CD14-positive monocyte (primary cell): Measurements from ENCODE around the gene C19orf38. TPM values are rescaled to one million over a fixed set of nuclear protein-coding genes. Genes with fewer than 3 reads are reported as not detected.

ENCODE experiments used
- DNase-seq, 3 donors: peaks; one replicate each; pipeline ENCODE4 v3.0.0-alpha.2; 2011 to 2022
- H2AFZ ChIP-seq: 2 replicates; pipeline ENCODE4 v1.6.0; 2012; ENCODE audit warnings: mild to moderate bottlenecking, low read depth, low read length, inconsistent platforms; ENCODE audit not compliant: insufficient read depth, poor library complexity, severe bottlenecking
- H3K27ac ChIP-seq, 2 donors: 1 replicate in 1 of 2; 2 replicates in 1 of 2; pipeline ENCODE4 v1.5.1; 2012 to 2013; ENCODE audit warnings: low read length in 2 of 2, control low read depth in 1 of 2, inconsistent platforms in 1 of 2, low read depth in 1 of 2, mild to moderate bottlenecking in 1 of 2
- H3K27me3 ChIP-seq, 2 donors: one replicate each; pipeline versions ENCODE4 v1.6.0 to v1.6.1; 2011 to 2013; ENCODE audit warnings: low read length in 2 of 2; ENCODE audit not compliant: control insufficient read depth in 2 of 2, insufficient read depth in 2 of 2
- H3K36me3 ChIP-seq, 2 donors: replicated peaks in 1 of 2; 1 replicate in 1 of 2; 2 replicates in 1 of 2; pipeline versions ENCODE4 v1.5.1 to v1.6.1; 2012 to 2013; ENCODE audit warnings: low read length in 2 of 2, control low read depth in 1 of 2, inconsistent platforms in 1 of 2, mild to moderate bottlenecking in 1 of 2; ENCODE audit not compliant: insufficient read depth in 2 of 2, control insufficient read depth in 1 of 2
- H3K4me1 ChIP-seq, 2 donors: 1 replicate in 1 of 2; 2 replicates in 1 of 2; pipeline versions ENCODE4 v1.5.1 to v1.6.1; 2012 to 2013; ENCODE audit warnings: low read length in 2 of 2, control low read depth in 1 of 2, inconsistent platforms in 1 of 2, mild to moderate bottlenecking in 1 of 2, moderate library complexity in 1 of 2; ENCODE audit not compliant: insufficient read depth in 2 of 2, control insufficient read depth in 1 of 2
- H3K4me2 ChIP-seq: replicated peaks from 2 replicates; pipeline ENCODE3; 2012; ENCODE audit warnings: low read length, moderate library complexity, mild to moderate bottlenecking; ENCODE audit not compliant: poor library complexity, severe bottlenecking; ENCODE audit errors: extremely low read depth
- H3K4me3 ChIP-seq, 3 experiments: fragments of 200-600 bp in 1 of 3; sonication (generic) in 1 of 3; replicated peaks in 1 of 3; 1 replicate in 2 of 3; 2 replicates in 1 of 3; pipeline ENCODE4 v1.5.1; 2011 to 2013; ENCODE audit warnings: low read length in 3 of 3, mild to moderate bottlenecking in 3 of 3, control low read depth in 2 of 3, low read depth in 2 of 3, inconsistent platforms in 1 of 3, moderate library complexity in 1 of 3
- H3K79me2 ChIP-seq: 2 replicates; pipeline ENCODE4 v1.6.0; 2012; ENCODE audit warnings: mild to moderate bottlenecking, control low read depth, inconsistent platforms, low read length, moderate library complexity; ENCODE audit not compliant: insufficient read depth
- H3K9ac ChIP-seq: 2 replicates; pipeline ENCODE4 v1.6.0; 2017; ENCODE audit warnings: low read length, mild to moderate bottlenecking; ENCODE audit not compliant: insufficient read depth, poor library complexity, severe bottlenecking
- H3K9me3 ChIP-seq, 2 donors: replicated peaks in 1 of 2; 1 replicate in 1 of 2; 2 replicates in 1 of 2; pipeline versions ENCODE4 v1.5.1 to v1.6.1; 2012 to 2013; ENCODE audit warnings: low read length in 2 of 2, control low read depth in 1 of 2; ENCODE audit not compliant: control insufficient read depth in 1 of 2, insufficient read depth in 1 of 2
- H4K20me1 ChIP-seq: 2 replicates; pipeline ENCODE4 v1.6.0; 2012; ENCODE audit warnings: mild to moderate bottlenecking, low read length, control low read depth, moderate library complexity; ENCODE audit not compliant: insufficient read depth
- H3K27ac Mint-ChIP-seq, 7 donors: one replicate each; pipeline ENCODE4 v1.8.0; 2020; ENCODE audit warnings: mild to moderate bottlenecking in 7 of 7, mixed read lengths in 7 of 7, moderate library complexity in 6 of 7, inconsistent platforms in 2 of 7
- H3K27me3 Mint-ChIP-seq, 3 donors: one replicate each; pipeline ENCODE4 v1.8.0; 2021 to 2022; ENCODE audit warnings: low read depth in 3 of 3, mild to moderate bottlenecking in 3 of 3, mixed read lengths in 3 of 3, moderate library complexity in 3 of 3, inconsistent platforms in 1 of 3
- H3K36me3 Mint-ChIP-seq, 2 donors: one replicate each; pipeline ENCODE4 v1.8.0; 2020; ENCODE audit warnings: mixed read lengths in 2 of 2, inconsistent platforms in 1 of 2, mild to moderate bottlenecking in 1 of 2
- H3K4me1 Mint-ChIP-seq: one replicate; pipeline ENCODE4 v1.8.0; 2020; ENCODE audit warnings: mild to moderate bottlenecking, mixed read lengths
- H3K4me3 Mint-ChIP-seq, 2 donors: one replicate each; pipeline ENCODE4 v1.8.0; 2020; ENCODE audit warnings: mild to moderate bottlenecking in 2 of 2, mixed read lengths in 2 of 2, moderate library complexity in 1 of 2
- H3K9me3 Mint-ChIP-seq, 7 donors: one replicate each; pipeline ENCODE4 v1.8.0; 2020 to 2022; ENCODE audit warnings: mixed read lengths in 7 of 7, mild to moderate bottlenecking in 6 of 7, moderate library complexity in 6 of 7, inconsistent platforms in 2 of 7
- WGBS: methylation state at CpG from one replicate; pipeline ENCODE4 v1.1.5; 2013; ENCODE audit warnings: missing lambda C conversion rate; ENCODE audit not compliant: insufficient coverage; 5-methylcytosine and 5-hydroxymethylcytosine counted together
- intact Hi-C, 2 donors: fragments of 100-400 bp; cut with micrococcal nuclease; formaldehyde crosslinking; loops; one replicate each; pipeline versions ENCODE4 v1.15.0 to v1.15.1; 2023
- polyA plus RNA-seq, 3 donors: library from polyadenylated mRNA; depleted of rRNA in 1 of 3; unstranded in 2 of 3; stranded (reverse) in 1 of 3; fragments of 300-500 nt in 2 of 3; fragments of >200 nt in 1 of 3; fragmentation: Illumina TruSeq in 2 of 3; gene quantifications; 1 replicate in 2 of 3; 2 replicates in 1 of 3; pipeline ENCODE4 v1.2.3, GENCODE V29; 2012 to 2021
- TF ChIP-seq, protein P1 (sequence below): fragments of 200-600 bp; IDR thresholded peaks from one replicate; pipeline ENCODE4 v1.8.0; 2022; ENCODE audit warnings: antibody characterized with exemption, mild to moderate bottlenecking

Gene C19orf38
- polyA plus RNA-seq, 3 donors: 134 to 174 (median 149) TPM

DNA sequence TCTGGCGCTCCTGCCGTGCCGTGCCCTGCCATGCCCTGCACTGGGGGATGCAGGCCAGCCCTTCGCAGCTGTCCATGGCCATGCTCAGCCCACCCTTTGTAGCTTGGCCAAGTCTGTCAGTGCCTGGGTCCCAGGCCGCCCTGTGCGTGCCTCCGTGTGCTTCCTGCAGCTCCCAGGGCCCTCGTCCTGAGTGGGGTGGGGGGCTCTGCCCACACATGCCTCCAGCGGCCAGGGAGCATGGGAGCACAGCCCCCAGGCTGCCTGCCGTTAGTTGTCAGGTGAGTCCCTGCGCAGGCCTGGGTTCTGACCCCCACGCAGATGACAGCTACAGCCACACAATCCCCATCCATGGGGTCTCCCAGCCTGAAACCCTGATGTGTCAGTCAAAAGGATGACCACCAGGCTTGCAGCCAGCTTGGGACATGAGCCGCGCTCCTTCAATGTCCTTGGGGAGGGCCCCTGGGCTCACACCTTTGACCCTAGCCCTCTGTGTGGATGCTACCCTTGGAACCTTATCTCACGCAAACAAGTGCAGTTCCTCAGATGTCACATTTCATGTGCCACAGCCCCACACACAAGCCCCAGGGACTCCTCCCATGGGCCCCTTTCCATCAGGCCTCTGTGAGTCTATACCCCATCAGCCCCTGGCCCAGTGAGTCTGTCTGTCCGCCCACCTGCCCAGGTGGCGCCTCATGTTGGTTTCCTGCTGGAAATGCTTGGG is 36.7 kb upstream of the C19orf38 start:
- Histone ChIP-seq H3K27me3 (no peaks in the 10 kb centered on the region), H3K4me1 (peaks cover 88 to 92% of the 10 kb centered on the region in 2 donors), H3K27ac (peak overlapping the region; percentile 82 to 89), H3K36me3 (peaks cover 16 to 17% of the 10 kb centered on the region in 2 donors), H3K79me2 (peaks cover 41% of the 10 kb centered on the region), H3K9me3 (no peaks in the 10 kb centered on the region), H2AFZ (no peak overlapping the region), H3K9ac (no peak overlapping the region), H3K4me3 (peak overlapping the region in 1 of 3 experiments; percentile 15), H3K4me2 (no peak overlapping the region), H4K20me1 (no peaks in the 10 kb centered on the region)
- peaks cover 76% of the 10 kb centered on the region for H3K4me1 Mint-ChIP-seq
- H3K36me3 Mint-ChIP-seq: peaks cover 39 to 56% of the 10 kb centered on the region in 2 donors
- TF ChIP-seq, protein P1, sequence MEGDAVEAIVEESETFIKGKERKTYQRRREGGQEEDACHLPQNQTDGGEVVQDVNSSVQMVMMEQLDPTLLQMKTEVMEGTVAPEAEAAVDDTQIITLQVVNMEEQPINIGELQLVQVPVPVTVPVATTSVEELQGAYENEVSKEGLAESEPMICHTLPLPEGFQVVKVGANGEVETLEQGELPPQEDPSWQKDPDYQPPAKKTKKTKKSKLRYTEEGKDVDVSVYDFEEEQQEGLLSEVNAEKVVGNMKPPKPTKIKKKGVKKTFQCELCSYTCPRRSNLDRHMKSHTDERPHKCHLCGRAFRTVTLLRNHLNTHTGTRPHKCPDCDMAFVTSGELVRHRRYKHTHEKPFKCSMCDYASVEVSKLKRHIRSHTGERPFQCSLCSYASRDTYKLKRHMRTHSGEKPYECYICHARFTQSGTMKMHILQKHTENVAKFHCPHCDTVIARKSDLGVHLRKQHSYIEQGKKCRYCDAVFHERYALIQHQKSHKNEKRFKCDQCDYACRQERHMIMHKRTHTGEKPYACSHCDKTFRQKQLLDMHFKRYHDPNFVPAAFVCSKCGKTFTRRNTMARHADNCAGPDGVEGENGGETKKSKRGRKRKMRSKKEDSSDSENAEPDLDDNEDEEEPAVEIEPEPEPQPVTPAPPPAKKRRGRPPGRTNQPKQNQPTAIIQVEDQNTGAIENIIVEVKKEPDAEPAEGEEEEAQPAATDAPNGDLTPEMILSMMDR: no peak
- peak overlapping the region; percentile 87 to 95 (median 93) for H3K27ac Mint-ChIP-seq
- peak in 1 of 3 donors; percentile 4 for DNase-seq
- H3K9me3 Mint-ChIP-seq: peaks cover 0 to 9% (median 0%) of the 10 kb centered on the region in 7 donors
- 98% methylated on average over 12 of the region's 17 CpGs for WGBS
- intact Hi-C loops: no loop called here
- no peak overlapping the region for H3K4me3 Mint-ChIP-seq
- H3K27me3 Mint-ChIP-seq: no peaks in the 10 kb centered on the region

DNA sequence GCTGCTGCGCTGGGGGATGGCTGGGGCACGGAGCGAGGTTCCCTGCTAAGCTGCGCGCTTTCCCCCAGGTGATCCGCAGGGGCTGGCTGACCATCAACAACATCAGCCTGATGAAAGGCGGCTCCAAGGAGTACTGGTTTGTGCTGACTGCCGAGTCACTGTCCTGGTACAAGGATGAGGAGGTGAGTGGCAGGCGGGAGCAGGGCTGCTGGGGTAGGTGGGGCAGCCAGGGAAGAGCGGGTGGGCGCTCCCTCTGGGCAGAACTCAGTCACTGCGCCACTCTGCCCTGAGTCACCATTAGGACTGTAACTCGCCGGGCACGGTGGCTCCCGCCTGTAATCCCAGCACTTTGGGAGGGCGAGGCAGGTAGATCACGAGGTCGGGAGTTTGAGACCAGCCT is 36.0 kb upstream of the C19orf38 start:
- no peak overlapping the region for H3K9ac ChIP-seq
- Mint-ChIP-seq H3K4me1 (peaks cover 76% of the 10 kb centered on the region), H3K36me3 (peaks cover 43 to 61% of the 10 kb centered on the region in 2 donors), H3K27me3 (no peaks in the 10 kb centered on the region), H3K9me3 (peaks cover 0 to 9% (median 0%) of the 10 kb centered on the region in 7 donors), H3K27ac (peak overlapping the region; percentile 87 to 95 (median 93)), H3K4me3 (no peak overlapping the region)
- DNase-seq: no peak
- H3K79me2 ChIP-seq: peaks cover 35% of the 10 kb centered on the region
- H4K20me1 ChIP-seq: no peaks in the 10 kb centered on the region
- TF ChIP-seq, protein P1: no peak
- H3K27ac ChIP-seq: peak overlapping the region; percentile 80 to 89
- no peaks in the 10 kb centered on the region for H3K9me3 ChIP-seq
- WGBS: 75% methylated on average over 4 of the region's 19 CpGs
- peak overlapping the region in 1 of 3 experiments; percentile 15 for H3K4me3 ChIP-seq
- no peak overlapping the region for H2AFZ ChIP-seq
- peaks cover 82 to 87% of the 10 kb centered on the region in 2 donors for H3K4me1 ChIP-seq
- H3K36me3 ChIP-seq: peaks cover 22 to 23% of the 10 kb centered on the region in 2 donors
- no peaks in the 10 kb centered on the region for H3K27me3 ChIP-seq
- no peak overlapping the region for H3K4me2 ChIP-seq
- intact Hi-C loops: no loop called here
